Measurements from ENCODE around the gene SIGLEC15.

DNA sequence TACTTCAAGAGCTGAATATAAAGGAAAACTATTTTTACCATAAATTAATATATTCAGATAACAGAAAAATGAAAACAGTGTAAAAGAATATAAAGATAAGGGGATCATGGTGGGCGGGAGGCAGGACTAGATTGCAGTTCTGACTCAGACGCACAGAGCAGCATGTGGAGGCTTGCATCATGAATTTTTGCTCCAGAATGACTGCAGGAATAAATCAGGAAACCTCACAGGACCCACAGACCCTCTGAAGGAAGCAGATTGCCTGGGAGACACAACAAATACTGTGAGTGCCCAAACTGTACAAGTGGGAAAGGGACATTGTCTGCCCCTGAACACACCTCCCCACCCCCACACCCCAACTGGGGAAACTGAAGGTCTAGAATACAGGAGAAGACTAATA lies 19.2 kb upstream of the SIGLEC15 start:
- TF ChIP-seq POLR2AphosphoS5 (IDR thresholded peaks at IDR 0.05): no peak
- no peak for TF ChIP-seq CTCF (IDR thresholded peaks at IDR 0.05)

All from breast epithelium (tissue), 3 donors.